ENCODE measurements around the gene ABHD2. TPM values are rescaled to one million over a fixed set of nuclear protein-coding genes. Genes with fewer than 3 reads are reported as not detected.

The ABHD2 gene
- total and polyA plus RNA-seq, 9 of the 15 experiments (the other 6 are each of a cell fraction or from before 2014, with no cell fraction given): 16.9 to 99.8 (median 47.5) TPM

DNA sequence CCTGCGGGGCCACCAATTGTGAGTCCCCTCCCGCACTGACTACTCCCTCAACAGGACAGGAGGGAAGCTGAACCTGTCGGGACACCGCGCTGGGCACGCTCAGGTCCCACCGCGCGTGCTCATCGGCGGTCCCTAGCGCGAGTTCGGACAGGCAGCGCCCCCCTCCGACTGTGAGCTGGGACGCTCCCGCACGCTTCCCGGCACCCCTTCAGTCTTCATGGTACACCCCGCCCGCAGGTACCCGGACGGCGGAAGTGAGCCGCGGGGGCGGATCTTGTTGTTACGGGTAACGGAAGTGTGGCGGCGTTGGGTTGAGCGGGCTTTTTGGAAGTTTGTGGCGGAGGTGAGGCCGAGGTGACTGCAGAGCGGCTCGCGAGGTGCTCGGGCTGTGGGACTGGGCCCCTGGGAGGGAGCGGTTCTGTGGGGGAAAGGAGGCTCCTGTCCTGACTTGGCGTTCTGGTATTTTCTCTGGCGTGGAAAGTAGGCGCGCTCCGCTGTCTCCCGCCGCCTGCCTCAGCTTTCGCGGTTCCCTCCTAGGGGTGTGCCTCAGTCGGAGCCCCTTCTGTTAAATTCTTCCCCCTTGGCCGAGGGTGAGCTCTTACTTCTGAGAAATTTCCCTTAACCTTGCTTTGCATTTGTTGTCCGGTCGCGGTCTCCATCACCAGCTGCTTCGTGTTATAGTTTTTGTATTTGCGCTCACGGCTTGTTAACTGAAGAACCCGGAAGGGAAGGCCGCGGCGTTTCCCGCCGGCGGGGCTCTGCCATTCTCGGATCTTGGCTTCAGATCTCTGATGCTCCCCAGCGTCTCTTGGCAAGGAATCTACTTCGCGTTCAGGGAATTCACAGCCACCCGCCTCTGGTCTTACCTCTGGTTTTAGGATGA lies 155.7 kb downstream of the ABHD2 start, which contains the start of gene FANCI (continued):
- TF ChIP-seq FIP1L1 (IDR thresholded peaks at IDR 0.05; ENCODE audit: low read depth, low read length, poor library complexity, severe bottlenecking) (peak; percentile 83), ZNF551 (CRISPR knock-in tag; IDR thresholded peaks at IDR 0.05) (no peak), XRCC4 (IDR thresholded peaks at IDR 0.05; ENCODE audit: extremely low read depth, insufficient read depth, insufficient read length) (no peak), TARDBP (IDR thresholded peaks at IDR 0.05) (peak; percentile 70; the same call in 1 of the 2 replicates), RAD51 (IDR thresholded peaks at IDR 0.05; ENCODE audit: borderline replicate concordance, low read depth) (no peak), LARP7 (IDR thresholded peaks at IDR 0.05) (no peak), ZNF76 (CRISPR knock-in tag; IDR thresholded peaks at IDR 0.05; ENCODE audit: borderline replicate concordance) (no peak), MAZ (CRISPR knock-in tag; conservative IDR thresholded peaks at IDR 0.05 in 1 of 2, IDR thresholded peaks at IDR 0.05 in 1 of 2) (peak; percentile 66 to 83; a peak in 3 of 4 replicates), TFAM (CRISPR knock-in tag; conservative IDR thresholded peaks at IDR 0.05) (no peak)
- TF ChIP-seq, protein P1, sequence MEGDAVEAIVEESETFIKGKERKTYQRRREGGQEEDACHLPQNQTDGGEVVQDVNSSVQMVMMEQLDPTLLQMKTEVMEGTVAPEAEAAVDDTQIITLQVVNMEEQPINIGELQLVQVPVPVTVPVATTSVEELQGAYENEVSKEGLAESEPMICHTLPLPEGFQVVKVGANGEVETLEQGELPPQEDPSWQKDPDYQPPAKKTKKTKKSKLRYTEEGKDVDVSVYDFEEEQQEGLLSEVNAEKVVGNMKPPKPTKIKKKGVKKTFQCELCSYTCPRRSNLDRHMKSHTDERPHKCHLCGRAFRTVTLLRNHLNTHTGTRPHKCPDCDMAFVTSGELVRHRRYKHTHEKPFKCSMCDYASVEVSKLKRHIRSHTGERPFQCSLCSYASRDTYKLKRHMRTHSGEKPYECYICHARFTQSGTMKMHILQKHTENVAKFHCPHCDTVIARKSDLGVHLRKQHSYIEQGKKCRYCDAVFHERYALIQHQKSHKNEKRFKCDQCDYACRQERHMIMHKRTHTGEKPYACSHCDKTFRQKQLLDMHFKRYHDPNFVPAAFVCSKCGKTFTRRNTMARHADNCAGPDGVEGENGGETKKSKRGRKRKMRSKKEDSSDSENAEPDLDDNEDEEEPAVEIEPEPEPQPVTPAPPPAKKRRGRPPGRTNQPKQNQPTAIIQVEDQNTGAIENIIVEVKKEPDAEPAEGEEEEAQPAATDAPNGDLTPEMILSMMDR (IDR thresholded peaks at IDR 0.05 in 2 of 3, conservative IDR thresholded peaks at IDR 0.05 in 1 of 3; ENCODE audit: insufficient read depth in 2 of 3, low read depth in 1 of 3, low read length in 3 of 3): peak; percentile 70 to 94 (median 90)
- TF ChIP-seq, protein P2, sequence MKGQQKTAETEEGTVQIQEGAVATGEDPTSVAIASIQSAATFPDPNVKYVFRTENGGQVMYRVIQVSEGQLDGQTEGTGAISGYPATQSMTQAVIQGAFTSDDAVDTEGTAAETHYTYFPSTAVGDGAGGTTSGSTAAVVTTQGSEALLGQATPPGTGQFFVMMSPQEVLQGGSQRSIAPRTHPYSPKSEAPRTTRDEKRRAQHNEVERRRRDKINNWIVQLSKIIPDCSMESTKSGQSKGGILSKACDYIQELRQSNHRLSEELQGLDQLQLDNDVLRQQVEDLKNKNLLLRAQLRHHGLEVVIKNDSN (CRISPR knock-in tag; IDR thresholded peaks at IDR 0.05): peak; percentile 45; the same call in 1 of the 2 replicates
- TF ChIP-seq, protein P3, sequence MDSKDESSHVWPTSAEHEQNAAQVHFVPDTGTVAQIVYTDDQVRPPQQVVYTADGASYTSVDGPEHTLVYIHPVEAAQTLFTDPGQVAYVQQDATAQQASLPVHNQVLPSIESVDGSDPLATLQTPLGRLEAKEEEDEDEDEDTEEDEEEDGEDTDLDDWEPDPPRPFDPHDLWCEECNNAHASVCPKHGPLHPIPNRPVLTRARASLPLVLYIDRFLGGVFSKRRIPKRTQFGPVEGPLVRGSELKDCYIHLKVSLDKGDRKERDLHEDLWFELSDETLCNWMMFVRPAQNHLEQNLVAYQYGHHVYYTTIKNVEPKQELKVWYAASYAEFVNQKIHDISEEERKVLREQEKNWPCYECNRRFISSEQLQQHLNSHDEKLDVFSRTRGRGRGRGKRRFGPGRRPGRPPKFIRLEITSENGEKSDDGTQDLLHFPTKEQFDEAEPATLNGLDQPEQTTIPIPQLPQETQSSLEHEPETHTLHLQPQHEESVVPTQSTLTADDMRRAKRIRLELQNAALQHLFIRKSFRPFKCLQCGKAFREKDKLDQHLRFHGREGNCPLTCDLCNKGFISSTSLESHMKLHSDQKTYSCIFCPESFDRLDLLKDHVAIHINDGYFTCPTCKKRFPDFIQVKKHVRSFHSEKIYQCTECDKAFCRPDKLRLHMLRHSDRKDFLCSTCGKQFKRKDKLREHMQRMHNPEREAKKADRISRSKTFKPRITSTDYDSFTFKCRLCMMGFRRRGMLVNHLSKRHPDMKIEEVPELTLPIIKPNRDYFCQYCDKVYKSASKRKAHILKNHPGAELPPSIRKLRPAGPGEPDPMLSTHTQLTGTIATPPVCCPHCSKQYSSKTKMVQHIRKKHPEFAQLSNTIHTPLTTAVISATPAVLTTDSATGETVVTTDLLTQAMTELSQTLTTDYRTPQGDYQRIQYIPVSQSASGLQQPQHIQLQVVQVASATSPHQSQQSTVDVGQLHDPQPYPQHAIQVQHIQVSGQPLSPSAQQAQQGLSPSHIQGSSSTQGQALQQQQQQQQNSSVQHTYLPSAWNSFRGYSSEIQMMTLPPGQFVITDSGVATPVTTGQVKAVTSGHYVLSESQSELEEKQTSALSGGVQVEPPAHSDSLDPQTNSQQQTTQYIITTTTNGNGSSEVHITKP (IDR thresholded peaks at IDR 0.05; ENCODE audit: partially characterized antibody): peak; percentile 99
- TF ChIP-seq, protein P4, sequence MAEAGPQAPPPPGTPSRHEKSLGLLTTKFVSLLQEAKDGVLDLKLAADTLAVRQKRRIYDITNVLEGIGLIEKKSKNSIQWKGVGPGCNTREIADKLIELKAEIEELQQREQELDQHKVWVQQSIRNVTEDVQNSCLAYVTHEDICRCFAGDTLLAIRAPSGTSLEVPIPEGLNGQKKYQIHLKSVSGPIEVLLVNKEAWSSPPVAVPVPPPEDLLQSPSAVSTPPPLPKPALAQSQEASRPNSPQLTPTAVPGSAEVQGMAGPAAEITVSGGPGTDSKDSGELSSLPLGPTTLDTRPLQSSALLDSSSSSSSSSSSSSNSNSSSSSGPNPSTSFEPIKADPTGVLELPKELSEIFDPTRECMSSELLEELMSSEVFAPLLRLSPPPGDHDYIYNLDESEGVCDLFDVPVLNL (CRISPR knock-in tag; IDR thresholded peaks at IDR 0.05; ENCODE audit: low read depth): peak; percentile 96; the same call in 1 of the 2 replicates
- TF ChIP-seq, protein P5, sequence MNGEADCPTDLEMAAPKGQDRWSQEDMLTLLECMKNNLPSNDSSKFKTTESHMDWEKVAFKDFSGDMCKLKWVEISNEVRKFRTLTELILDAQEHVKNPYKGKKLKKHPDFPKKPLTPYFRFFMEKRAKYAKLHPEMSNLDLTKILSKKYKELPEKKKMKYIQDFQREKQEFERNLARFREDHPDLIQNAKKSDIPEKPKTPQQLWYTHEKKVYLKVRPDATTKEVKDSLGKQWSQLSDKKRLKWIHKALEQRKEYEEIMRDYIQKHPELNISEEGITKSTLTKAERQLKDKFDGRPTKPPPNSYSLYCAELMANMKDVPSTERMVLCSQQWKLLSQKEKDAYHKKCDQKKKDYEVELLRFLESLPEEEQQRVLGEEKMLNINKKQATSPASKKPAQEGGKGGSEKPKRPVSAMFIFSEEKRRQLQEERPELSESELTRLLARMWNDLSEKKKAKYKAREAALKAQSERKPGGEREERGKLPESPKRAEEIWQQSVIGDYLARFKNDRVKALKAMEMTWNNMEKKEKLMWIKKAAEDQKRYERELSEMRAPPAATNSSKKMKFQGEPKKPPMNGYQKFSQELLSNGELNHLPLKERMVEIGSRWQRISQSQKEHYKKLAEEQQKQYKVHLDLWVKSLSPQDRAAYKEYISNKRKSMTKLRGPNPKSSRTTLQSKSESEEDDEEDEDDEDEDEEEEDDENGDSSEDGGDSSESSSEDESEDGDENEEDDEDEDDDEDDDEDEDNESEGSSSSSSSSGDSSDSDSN (IDR thresholded peaks at IDR 0.05; ENCODE audit: borderline replicate concordance in 1 of 2, low read depth in 2 of 2, low read length in 2 of 2): peak in 1 of 2 experiments; percentile 52; a peak in 1 of 4 replicates
